Keratinocyte (primary cell): Measurements from ENCODE around the gene C6orf132. TPM values are rescaled to one million over a fixed set of nuclear protein-coding genes. Genes with fewer than 3 reads are reported as not detected.

ENCODE experiments used
- DNase-seq: peaks from one replicate; pipeline ENCODE4 v3.0.0-alpha.2; 2011; ENCODE audit warnings: low read depth, missing footprints, low spot score
- FAIRE-seq: peaks from 2 replicates; lab custom pipeline; 2011; peaks lifted over from hg19 to GRCh38; lab: Jason Lieb, UNC
- H2AFZ ChIP-seq: 2 replicates; pipeline ENCODE4 v1.6.0; 2012; ENCODE audit warnings: low read length, control low read depth, inconsistent platforms; ENCODE audit not compliant: control insufficient read depth
- H3K27ac ChIP-seq: 2 replicates; pipeline ENCODE4 v1.5.1; 2011; ENCODE audit warnings: low read length; ENCODE audit not compliant: control insufficient read depth, insufficient read depth
- H3K27me3 ChIP-seq: 3 replicates; pipeline ENCODE4 v1.6.0; 2011; ENCODE audit warnings: low read length; ENCODE audit not compliant: control insufficient read depth, insufficient read depth; ENCODE audit errors: extremely low read depth
- H3K36me3 ChIP-seq, 2 experiments: 2 replicates in 1 of 2; 3 replicates in 1 of 2; pipeline ENCODE4 v1.5.1; 2011; ENCODE audit warnings: low read length in 2 of 2, mild to moderate bottlenecking in 1 of 2; ENCODE audit not compliant: control insufficient read depth in 2 of 2, insufficient read depth in 2 of 2; ENCODE audit errors: extremely low read depth in 1 of 2
- H3K4me1 ChIP-seq: 3 replicates; pipeline ENCODE4 v1.5.1; 2011; ENCODE audit warnings: low read length; ENCODE audit not compliant: control insufficient read depth, insufficient read depth; ENCODE audit errors: extremely low read depth
- H3K4me2 ChIP-seq: 3 replicates; pipeline ENCODE4 v1.6.0; 2011; ENCODE audit warnings: low read depth, low read length; ENCODE audit not compliant: control insufficient read depth, insufficient read depth; ENCODE audit errors: extremely low read depth
- H3K4me3 ChIP-seq, 3 experiments: fragments of 200-600 bp in 1 of 3; sonication (generic) in 1 of 3; 2 replicates in 2 of 3; 3 replicates in 1 of 3; pipeline ENCODE4 v1.5.1; 2011 to 2016; ENCODE audit warnings: low read length in 3 of 3, mild to moderate bottlenecking in 3 of 3, control low read depth in 2 of 3, inconsistent platforms in 1 of 3, low read depth in 1 of 3, mixed read lengths in 1 of 3, mixed run types in 1 of 3, moderate library complexity in 1 of 3; ENCODE audit not compliant: control insufficient read depth in 2 of 3, insufficient read depth in 2 of 3; ENCODE audit errors: extremely low read depth in 1 of 3
- H3K79me2 ChIP-seq: 2 replicates; pipeline ENCODE4 v1.6.0; 2012; ENCODE audit warnings: low read length; ENCODE audit not compliant: control insufficient read depth, insufficient read depth
- H3K9ac ChIP-seq: 3 replicates; pipeline ENCODE4 v1.6.0; 2011; ENCODE audit warnings: low read length; ENCODE audit not compliant: control insufficient read depth, insufficient read depth; ENCODE audit errors: extremely low read depth
- H3K9me1 ChIP-seq: 3 replicates; pipeline ENCODE4 v1.6.0; 2011; ENCODE audit warnings: low read length; ENCODE audit not compliant: control insufficient read depth, insufficient read depth; ENCODE audit errors: extremely low read depth
- H3K9me3 ChIP-seq: 2 replicates; pipeline ENCODE4 v1.5.1; 2012; ENCODE audit warnings: low read depth, low read length; ENCODE audit not compliant: control insufficient read depth
- H4K20me1 ChIP-seq: 3 replicates; pipeline ENCODE4 v1.6.0; 2011; ENCODE audit warnings: low read length; ENCODE audit not compliant: control insufficient read depth, insufficient read depth; ENCODE audit errors: extremely low read depth
- CTCF ChIP-seq, 3 experiments: IDR thresholded peaks in 1 of 3; conservative IDR thresholded peaks in 1 of 3; optimal IDR thresholded peaks in 1 of 3; 2 replicates in 2 of 3; 3 replicates in 1 of 3; pipeline versions ENCODE3 to v1.5.1; 2011; ENCODE audit warnings: low read length in 3 of 3, mild to moderate bottlenecking in 3 of 3, moderate library complexity in 2 of 3, control low read depth in 1 of 3, inconsistent platforms in 1 of 3; ENCODE audit not compliant: insufficient read depth in 2 of 3; ENCODE audit errors: extremely low read depth in 1 of 3
- EZH2 ChIP-seq: IDR thresholded peaks from one replicate; pipeline ENCODE4 v1.6.1; 2012; ENCODE audit warnings: inconsistent platforms, mild to moderate bottlenecking, low read length, moderate library complexity
- dilution Hi-C: fragments of 300-500 bp; cut with MboI; formaldehyde crosslinking; loops from one replicate; pipeline ENCODE4 v1.7.0; 2020; ENCODE audit warnings: low sequenced_read_pairs; ENCODE audit not compliant: extremely low pct_ligation_motif_present
- polyA plus RNA-seq, 5 experiments: library from polyadenylated mRNA; depleted of rRNA in 3 of 5; stranded (reverse) in 3 of 5; stranded (forward) in 1 of 5; unstranded in 1 of 5; fragments of >200 nt; gene quantifications; 1 replicate in 1 of 5; 2 replicates in 3 of 5; 3 replicates in 1 of 5; pipeline versions ENCODE4 v1.2.1 to v1.2.3, GENCODE V29; 2011 to 2012; ENCODE audit warnings: missing spikeins in 2 of 5, low read depth in 1 of 5, low replicate concordance in 1 of 5

Gene C6orf132
- polyA plus RNA-seq, 1 donor (not counting 4 experiments of a cell fraction or from before 2014, with no cell fraction given): 11.8 TPM

GRCh38 chr6:42140032-42140431 lies 2.4 kb downstream of the C6orf132 start:
- Histone ChIP-seq H3K27me3 (no peaks in the 10 kb centered on the region), H3K4me2 (peak overlapping the region; percentile 95), H3K4me3 (peak overlapping the region; percentile 79 to 93 (median 84)), H3K36me3 (peaks cover 3 to 5% of the 10 kb centered on the region in 2 experiments), H3K79me2 (peaks cover 54% of the 10 kb centered on the region), H4K20me1 (no peaks in the 10 kb centered on the region), H2AFZ (no peak overlapping the region), H3K9me1 (no peaks in the 10 kb centered on the region), H3K27ac (peak overlapping the region; percentile 88), H3K9ac (peak overlapping the region; percentile 1), H3K4me1 (peaks cover 57% of the 10 kb centered on the region), H3K9me3 (no peaks in the 10 kb centered on the region)
- dilution Hi-C loops: no loop called here
- DNase-seq (peak; percentile 58), FAIRE-seq (peak; percentile 90)
- TF ChIP-seq EZH2 (no peak), CTCF (optimal IDR thresholded peaks at IDR 0.05 in 1 of 3, IDR thresholded peaks at IDR 0.05 in 1 of 3, conservative IDR thresholded peaks at IDR 0.05 in 1 of 3; ENCODE audit: extremely low read depth in 1 of 3, insufficient read depth in 2 of 3, low read length in 3 of 3) (peak in 1 of 3 experiments; percentile 24)

- Histone ChIP-seq H3K9me1 (no peaks in the 10 kb centered on the region), H3K36me3 (peaks cover 5 to 9% of the 10 kb centered on the region in 2 experiments), H3K27ac (no peak overlapping the region), H4K20me1 (no peaks in the 10 kb centered on the region), H3K79me2 (peaks cover 60% of the 10 kb centered on the region), H3K9ac (no peak overlapping the region), H3K4me1 (peaks cover 57% of the 10 kb centered on the region), H3K4me3 (peak overlapping the region in 1 of 3 experiments; percentile 7), H3K27me3 (no peaks in the 10 kb centered on the region), H2AFZ (no peak overlapping the region), H3K4me2 (no peak overlapping the region), H3K9me3 (no peaks in the 10 kb centered on the region)
- no peak for FAIRE-seq
- dilution Hi-C loops: no loop called here
- TF ChIP-seq CTCF (optimal IDR thresholded peaks at IDR 0.05 in 1 of 3, IDR thresholded peaks at IDR 0.05 in 1 of 3, conservative IDR thresholded peaks at IDR 0.05 in 1 of 3; ENCODE audit: extremely low read depth in 1 of 3, insufficient read depth in 2 of 3, low read length in 3 of 3) (no peak), EZH2 (no peak)
- no peak for DNase-seq
Measured at GRCh38 chr6:42138630-42139619, 3.5 kb downstream of the C6orf132 start.
